ENCODE data around the gene UBE2E1. TPM values are rescaled to one million over a fixed set of nuclear protein-coding genes. Genes with fewer than 3 reads are reported as not detected.
"Not testable (repeated sequence)": the region's sequence is repeated elsewhere in the genome, so short reads cannot be mapped to it uniquely, and the experiment has no call there.

The UBE2E1 gene
- total and polyA plus RNA-seq, 10 donors: 62.6 to 106 (median 91.2) TPM

GRCh38 chr3:23843869-23844268, 38.1 kb downstream of the UBE2E1 start:
- peaks cover 0 to 50% (median 6%) of the 10 kb centered on the region in 6 donors for H3K4me1 ChIP-seq
- no peak overlapping the region for H3K27ac ChIP-seq
- intact Hi-C loops (cut with DNase I; ENCODE audit: low total_unique reads): no loop called here
- TF ChIP-seq POLR2AphosphoS5 (IDR thresholded peaks at IDR 0.05): no peak
- TF ChIP-seq POLR2A (IDR thresholded peaks at IDR 0.05): no peak
- no peak for TF ChIP-seq CTCF (IDR thresholded peaks at IDR 0.05 in 8 of 11, conservative IDR thresholded peaks at IDR 0.05 in 3 of 11)
- H3K4me3 ChIP-seq: no peak overlapping the region
- H3K27me3 ChIP-seq (replicated peaks in 1 of 7): no peaks in the 10 kb centered on the region
- no peaks in the 10 kb centered on the region for H3K9me3 ChIP-seq
- no peaks in the 10 kb centered on the region for H3K36me3 ChIP-seq
- DNase-seq: no peak
- 92 to 97% (median 93%) methylated on average over 3 of the region's 3 CpGs for WGBS, 5 donors

GRCh38 chr3:23845326-23846216, 39.8 kb downstream of the UBE2E1 start:
- no peak overlapping the region for H3K4me3 ChIP-seq
- H3K36me3 ChIP-seq: no peaks in the 10 kb centered on the region
- TF ChIP-seq CTCF (IDR thresholded peaks at IDR 0.05 in 8 of 11, conservative IDR thresholded peaks at IDR 0.05 in 3 of 11) (no peak), POLR2A (IDR thresholded peaks at IDR 0.05) (no peak)
- intact Hi-C loops (cut with DNase I; ENCODE audit: low total_unique reads): no loop called here
- H3K4me1 ChIP-seq: peaks cover 0 to 41% (median 4%) of the 10 kb centered on the region in 6 donors
- WGBS, 5 donors: 76 to 93% (median 91%) methylated on average over 5 of the region's 5 CpGs
- no peak for DNase-seq
- H3K9me3 ChIP-seq: peaks cover 0 to 5% (median 2%) of the 10 kb centered on the region in 8 donors
- no peaks in the 10 kb centered on the region for H3K27me3 ChIP-seq (replicated peaks in 1 of 7)
- no peak overlapping the region for H3K27ac ChIP-seq

- intact Hi-C loops (cut with DNase I; ENCODE audit: low total_unique reads); H3K27me3 ChIP-seq (replicated peaks in 1 of 7); H3K4me3 ChIP-seq; DNase-seq; H3K27ac ChIP-seq: not testable (repeated sequence)
- Histone ChIP-seq H3K36me3 (peaks cover 0 to 13% (median 0%) of the 10 kb centered on the region in 6 donors), H3K4me1 (peaks cover 0 to 15% (median 3%) of the 10 kb centered on the region in 6 donors), H3K9me3 (peaks cover 0 to 12% (median 9%) of the 10 kb centered on the region in 8 donors)
- WGBS, 5 donors: 91 to 95% (median 93%) methylated on average over 2 of the region's 2 CpGs
These were observed 43.7 kb downstream of the UBE2E1 start for GRCh38 chr3:23849462-23849861.

GRCh38 chr3:23856286-23856685, 50.5 kb downstream of the UBE2E1 start:
- H3K9me3 ChIP-seq: peaks cover 0 to 8% (median 5%) of the 10 kb centered on the region in 8 donors
- H3K27me3 ChIP-seq (replicated peaks in 1 of 7): no peaks in the 10 kb centered on the region
- WGBS, 5 donors: 73 to 80% (median 76%) methylated on average over 3 of the region's 3 CpGs
- TF ChIP-seq CTCF (IDR thresholded peaks at IDR 0.05 in 8 of 11, conservative IDR thresholded peaks at IDR 0.05 in 3 of 11) (no peak), POLR2AphosphoS5 (IDR thresholded peaks at IDR 0.05) (no peak), POLR2A (IDR thresholded peaks at IDR 0.05) (no peak)
- H3K4me1 ChIP-seq: peaks cover 31 to 62% (median 53%) of the 10 kb centered on the region in 6 donors
- no peak overlapping the region for H3K4me3 ChIP-seq
- DNase-seq: no peak
- H3K36me3 ChIP-seq: peaks cover 0 to 14% (median 0%) of the 10 kb centered on the region in 6 donors
- intact Hi-C loops (cut with DNase I; ENCODE audit: low total_unique reads): no loop called here
- H3K27ac ChIP-seq: peak overlapping the region in 5 of 8 donors; percentile 49 to 70 (median 65)
